ENCODE data around the gene SERINC4.

SERINC4 gene

DNA sequence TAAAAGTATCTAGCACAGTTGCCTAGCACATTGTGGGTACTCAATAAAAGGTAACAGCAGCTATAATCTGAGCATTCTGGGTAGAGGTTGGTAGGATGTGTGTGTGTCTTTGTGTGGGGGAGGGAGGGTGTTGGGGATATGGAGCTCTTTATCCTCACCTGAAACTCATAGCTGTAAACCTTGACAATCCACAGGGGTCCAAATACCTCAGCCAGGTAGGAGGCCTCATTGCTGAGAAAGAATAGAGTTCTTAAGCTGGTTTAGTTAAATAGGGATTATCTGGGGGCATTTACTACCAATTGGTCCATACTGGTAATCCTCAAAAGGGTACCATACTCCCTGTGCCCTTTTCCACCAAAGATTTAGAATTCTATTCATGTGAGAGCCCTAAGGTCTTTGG, 4.0 kb downstream of the SERINC4 start:
- DNase-seq = no peak

DNA sequence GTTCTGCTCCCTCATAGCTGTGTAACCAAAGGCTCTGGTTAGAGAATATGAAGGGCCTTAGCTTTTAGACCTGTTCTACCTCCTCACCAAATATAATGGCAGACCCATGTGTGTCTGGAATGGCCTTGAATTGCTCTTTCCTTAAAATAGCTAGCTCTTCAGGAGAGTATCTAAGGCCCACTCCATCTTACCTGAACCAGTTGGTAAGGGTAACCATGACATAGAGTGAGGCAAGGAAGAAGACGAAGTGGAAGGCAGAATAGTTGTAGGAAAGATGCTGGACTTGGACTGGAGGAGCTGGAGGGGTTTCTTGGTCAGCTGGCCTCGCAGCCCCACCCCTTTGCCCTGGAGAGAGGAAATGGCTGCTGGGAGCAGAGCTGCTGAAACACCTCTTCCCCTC, 4.8 kb downstream of the SERINC4 start:
- DNase-seq = no peak

DNA sequence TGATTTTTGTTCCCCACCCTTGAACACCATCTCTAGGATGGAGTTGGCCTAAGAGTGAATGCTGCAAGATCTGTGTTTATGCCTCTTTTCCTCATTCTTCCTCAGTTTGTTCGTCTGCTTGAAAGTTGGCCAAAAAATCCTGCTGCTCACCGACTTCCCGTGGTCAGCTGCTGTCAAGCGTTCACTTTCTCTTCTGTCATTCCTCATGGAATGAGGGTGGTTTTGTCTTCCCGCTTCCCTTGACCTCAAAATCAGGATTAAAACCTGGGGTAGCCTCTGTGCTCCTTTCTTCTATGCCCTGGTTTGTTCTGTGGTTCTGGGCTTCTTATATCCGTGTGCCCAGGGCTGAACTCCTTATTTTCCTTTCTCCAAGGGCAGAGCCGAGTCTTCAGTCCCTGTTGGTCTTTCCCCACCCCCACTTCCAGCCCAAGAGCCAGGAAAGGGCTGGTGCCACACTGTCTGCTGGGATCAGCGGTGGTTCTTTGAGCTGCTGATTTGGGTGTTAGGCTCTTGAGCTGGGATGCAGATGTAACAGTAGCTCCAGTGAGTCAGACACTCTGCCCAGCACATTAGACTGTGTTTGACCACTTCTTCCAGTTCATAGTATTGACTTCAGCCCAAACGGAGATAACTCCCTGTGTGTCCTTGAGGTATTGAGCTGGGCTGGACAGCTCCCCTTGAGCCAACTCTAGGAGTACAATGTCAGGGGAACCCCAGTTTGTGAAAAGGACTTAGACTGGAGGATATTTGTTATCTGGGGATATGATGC, 5.6 kb downstream of the SERINC4 start:
- DNase-seq = no peak

DNA sequence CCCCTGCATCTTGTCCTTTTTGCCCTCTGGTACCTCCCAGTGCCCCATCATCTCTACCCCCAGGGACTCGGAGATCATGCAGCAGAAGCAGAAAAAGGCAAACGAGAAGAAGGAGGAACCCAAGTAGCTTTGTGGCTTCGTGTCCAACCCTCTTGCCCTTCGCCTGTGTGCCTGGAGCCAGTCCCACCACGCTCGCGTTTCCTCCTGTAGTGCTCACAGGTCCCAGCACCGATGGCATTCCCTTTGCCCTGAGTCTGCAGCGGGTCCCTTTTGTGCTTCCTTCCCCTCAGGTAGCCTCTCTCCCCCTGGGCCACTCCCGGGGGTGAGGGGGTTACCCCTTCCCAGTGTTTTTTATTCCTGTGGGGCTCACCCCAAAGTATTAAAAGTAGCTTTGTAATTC, 6.4 kb downstream of the SERINC4 start:
- no peak for DNase-seq

DNA sequence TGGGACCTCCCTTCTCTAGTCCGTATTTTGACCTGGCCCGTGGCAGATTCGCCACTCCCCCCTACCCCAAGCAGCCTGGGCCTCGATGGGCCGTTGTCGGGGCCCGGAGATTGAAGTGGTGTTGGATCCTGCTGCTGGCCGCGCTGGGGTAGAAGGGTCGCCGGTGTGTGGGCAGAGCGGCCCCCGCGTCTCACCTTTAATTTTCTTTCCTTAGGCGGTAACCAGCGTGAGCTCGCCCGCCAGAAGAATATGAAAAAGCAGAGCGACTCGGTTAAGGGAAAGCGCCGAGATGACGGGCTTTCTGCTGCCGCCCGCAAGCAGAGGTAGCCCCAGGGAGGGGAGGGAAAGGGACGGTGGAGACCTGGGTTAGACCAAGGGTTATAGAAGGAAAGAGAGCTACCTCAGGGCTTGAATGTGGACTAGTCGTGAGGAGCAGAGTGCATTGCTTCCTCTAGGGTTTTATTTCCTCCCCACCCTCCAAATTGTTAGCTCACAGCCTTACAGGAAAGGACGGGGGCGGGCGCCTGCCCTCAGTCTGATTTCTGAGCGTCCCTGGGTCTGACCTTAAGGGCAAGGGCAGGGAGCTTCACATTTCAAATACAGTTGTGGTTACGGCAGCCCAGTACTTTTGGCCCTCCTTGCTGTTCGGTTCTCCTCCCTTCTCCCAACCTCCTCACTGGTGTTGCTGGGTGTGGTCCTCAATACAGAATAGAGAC, 7.1 kb downstream of the SERINC4 start:
- DNase-seq = peak; percentile 26

DNA sequence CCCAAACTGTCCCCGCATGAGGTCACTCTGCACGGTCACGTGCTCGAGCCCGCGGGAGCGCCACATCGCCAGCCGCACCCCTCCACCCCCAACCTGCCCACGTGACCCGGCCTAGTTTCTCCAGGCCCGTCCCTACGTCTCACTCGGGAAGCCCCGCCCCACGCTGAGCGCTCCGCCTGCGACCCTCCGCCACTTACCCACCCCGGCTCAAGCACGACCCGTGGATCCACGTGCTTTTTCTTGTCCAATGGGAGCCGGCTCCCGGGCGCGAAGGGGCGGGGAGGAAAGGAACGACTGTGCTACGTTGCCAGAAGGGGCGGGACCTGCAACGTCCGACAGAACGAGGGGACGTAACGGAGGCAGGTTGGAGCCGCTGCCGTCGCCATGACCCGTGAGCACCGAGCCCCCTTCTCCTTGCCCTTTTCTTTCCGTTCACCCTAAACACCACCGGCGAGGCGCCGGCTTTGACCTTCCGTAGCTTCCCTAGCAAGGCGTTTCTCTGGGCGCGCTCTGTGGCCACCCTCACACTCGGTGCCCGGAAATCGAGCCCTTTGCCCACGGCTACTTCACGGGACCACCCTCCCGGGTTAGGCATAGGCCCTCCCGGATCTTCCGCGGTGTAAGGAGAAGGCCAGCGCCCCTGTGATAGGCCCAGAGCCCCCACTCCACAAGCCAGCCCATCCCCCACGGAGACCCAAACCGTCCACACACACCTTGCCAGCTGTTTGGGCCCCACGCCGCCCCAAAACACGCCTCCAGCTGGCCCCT, 7.8 kb downstream of the SERINC4 start, which contains the start of gene SERF2:
Gene SERF2, plus strand, starts transcription at position 328 of the 768 bp plus-strand sequence. Its CDS starts 57 bp downstream, at position 385.
- peak; percentile 99 for DNase-seq

DNA sequence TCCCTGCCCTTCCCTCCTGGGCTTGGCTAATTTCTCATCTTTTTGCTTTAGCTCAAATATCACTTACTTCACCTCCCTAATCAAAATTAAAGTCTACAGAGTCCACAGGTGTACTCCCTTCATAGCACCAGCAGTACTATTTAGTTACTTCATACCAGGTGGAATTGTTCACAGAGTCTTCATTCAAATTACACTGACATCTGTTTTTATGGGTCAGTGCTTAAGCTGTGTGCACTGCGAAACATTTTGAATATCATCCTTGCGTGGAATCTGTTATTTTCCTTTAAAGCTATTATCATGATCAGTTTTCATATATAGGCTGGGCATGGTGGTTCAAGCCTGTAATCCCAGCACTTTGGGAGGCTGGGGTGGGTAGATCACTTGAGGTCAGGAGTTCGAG, 10.6 kb downstream of the SERINC4 start:
- no peak for DNase-seq

DNA sequence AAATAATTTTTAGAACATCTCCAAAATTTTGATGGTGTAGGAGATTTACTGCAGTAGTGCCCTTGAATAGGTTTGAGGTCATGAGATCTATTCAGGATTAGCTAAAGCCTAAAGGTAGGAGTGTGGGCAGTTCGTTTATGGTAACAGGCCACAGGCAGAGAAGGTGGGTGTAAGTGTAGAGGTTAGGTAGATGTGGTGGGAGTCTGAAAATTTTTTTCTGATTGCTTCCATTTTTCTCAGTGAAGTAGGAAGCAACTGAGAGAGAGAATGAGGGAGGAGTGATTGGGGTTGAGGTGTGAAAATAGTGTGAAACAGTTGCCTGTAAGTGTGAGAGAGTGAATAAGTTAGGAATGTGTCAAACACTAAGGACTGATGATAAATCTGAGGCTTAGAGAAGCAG, 21.0 kb downstream of the SERINC4 start:
- DNase-seq = no peak

DNA sequence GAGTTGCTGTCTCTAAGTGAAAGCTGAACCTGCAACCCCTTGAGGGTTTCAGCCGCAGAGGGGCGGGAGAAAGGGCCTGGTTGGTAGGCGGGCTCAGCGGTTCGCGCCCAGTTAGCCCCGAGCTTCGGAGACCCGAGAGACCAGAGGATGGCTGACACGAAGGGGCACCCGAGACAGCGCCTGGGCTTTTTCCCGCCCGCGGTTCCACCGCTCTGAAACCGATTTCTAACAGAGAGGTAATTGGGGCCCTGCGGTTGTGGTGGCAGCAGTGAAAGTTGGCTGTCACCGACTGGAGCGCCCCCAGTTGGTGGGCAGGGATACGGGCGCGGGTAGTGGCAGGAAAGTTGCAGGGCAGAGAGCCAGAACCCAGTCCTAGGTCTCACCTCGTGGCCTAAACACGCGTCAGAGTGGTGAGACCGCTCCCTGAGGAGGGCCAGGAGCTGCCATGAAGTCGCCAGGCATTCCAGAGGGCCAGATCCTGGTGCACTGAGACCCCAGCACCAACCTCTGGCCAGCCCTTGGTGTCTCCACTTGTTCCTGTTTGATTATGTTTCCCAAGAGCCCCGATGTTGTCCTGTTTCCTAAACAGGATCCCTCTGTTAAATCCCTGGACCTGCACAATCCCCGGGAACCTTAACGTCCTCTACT, 22.6 kb downstream of the SERINC4 start:
- peak; percentile 74 for DNase-seq

DNA sequence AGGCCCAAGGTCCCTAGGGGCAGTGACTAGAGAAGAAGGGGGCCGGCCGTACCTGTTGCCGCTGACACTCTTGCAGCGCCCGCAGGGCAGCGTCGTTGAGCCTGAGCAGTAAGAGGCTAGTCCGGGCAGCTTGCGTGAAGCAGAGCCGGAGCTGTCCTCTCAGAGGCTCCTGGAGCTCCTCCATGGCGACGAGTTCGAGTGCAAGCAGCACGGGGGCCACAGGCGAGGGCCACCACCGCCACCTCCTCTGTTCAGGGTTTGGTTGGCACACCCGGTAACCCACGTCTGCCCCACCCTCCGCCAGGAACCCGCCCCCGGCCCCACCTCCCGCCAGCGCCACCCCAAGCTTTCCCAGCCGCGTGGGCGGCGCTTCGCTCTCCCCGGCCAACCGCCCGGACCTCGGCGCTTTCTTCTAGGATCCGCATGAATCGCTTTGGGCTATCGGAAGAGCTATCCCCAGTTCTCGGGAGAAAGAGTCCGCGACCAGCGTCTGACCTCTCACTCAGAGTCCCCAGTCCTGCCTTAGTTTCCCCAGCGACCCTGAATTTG, 23.2 kb downstream of the SERINC4 start, which contains the start of gene ELL3:
Gene ELL3, minus strand, starts transcription at position 249 of the 549 bp plus-strand sequence. Its CDS starts 65 bp downstream, at position 184.
- DNase-seq = peak; percentile 69

DNA sequence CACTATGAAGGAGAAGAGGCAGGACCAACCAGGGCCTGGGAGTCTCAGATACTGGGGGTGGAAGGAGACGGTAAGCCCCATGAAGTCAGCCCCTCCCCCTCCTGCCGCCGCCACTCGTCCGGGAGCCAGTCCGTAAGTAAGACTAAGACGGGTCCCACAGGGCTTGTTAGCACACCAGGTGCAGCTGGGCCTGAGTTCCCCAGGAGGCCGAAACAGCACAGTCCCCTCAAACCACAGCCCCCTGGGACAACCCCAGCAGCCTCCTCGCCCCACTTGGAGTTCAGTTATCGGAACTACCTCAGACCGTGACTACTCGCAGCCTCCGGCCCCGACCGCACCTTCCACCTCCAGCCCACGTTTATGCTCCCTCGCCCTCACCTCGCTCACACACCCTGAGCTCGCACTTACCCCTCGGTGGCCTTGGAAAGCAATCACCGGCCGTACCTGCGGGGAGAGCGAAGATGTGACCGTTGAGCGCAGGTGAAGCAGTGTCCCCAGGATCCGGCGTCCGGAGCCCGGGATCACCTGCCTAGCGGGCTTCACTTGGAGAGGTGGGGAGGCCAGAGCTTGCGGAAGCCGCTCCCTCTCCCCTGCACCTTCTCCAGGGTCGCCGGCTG, 23.8 kb downstream of the SERINC4 start:
- DNase-seq = no peak

DNA sequence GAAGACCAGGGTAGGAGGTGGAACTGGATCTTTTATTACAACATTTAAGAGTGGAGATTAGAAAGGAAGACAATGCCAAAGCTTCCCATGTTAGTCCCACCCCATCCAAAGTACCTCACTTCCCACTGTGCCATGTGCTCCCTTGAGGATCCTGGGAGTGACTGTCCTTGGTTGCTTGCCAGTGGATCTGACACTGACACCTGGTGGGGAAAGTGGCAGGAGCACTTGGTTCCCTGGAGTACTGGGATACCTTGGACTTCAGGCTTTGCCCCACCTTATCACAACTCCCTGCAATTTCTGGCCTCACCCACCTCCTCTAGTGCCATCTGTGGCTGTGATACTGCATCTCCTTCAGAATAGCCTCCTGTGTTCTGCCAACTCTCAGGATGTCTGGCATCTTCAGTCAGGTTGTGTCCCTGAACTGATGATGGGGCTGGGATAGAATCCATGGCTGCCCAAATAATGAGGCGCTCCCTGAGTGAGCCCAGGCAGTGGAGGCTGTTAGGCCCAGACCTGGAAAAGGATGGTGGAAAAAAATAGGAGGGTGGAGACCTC, 24.5 kb downstream of the SERINC4 start:
- peak; percentile 48 for DNase-seq

DNA sequence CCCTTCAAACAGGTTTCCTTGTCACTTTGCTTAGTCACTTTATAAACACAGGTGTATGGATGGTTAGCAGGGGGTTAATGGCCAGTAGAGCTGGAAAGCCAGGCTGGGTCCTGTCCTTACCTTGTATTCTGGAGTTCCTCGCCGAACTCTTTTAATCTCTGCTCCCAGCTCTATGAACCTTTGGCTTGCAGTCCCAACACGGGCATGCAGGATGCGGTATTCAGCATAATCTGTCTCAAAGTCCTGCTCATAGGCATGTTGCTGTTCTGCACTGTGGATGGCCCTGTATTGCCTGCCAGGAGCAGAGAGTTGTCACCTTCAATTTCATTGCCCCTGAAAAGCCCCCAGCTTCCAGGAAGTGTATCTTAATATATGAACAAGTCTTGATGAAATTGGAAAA, 26.0 kb downstream of the SERINC4 start:
- no peak for DNase-seq

DNA sequence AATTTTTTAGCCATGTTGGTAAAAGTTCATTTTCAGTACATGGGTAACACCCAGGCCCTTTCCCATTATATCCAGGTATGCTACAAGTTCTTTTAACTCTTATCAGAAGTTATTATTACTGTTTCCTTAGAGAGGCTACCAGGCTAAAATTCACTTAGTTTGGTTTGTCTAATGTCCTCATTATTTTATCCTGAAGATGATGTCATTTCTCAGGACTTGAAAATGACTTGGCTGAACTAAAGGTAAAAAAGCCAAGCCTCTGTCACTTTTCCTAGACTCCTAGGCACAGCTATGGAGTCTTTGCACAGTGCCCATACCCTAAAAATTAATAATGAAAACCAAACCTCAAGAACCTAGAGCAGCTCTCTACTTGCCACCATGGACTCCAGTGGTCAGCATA, 27.4 kb downstream of the SERINC4 start:
- DNase-seq = no peak

DNA sequence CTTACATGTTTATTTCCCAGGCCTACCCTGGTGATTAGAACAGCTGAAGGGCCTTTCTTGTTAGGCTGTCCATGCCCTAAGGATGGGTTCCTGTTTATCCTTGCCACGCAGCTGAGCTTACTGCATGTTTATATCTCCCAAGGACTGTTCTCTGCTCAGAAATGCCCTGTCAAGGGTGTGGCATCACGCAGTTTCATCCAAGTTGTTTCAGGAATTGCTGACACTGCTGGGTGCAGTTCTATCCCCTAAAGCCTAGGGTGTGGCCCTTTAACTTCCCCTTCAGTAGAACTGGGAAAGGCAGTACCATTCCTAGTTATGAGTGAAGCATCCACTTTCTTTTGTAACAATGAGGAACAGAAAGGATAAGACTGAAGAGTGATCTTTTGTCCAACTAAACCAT, 28.2 kb downstream of the SERINC4 start:
- no peak for DNase-seq

DNA sequence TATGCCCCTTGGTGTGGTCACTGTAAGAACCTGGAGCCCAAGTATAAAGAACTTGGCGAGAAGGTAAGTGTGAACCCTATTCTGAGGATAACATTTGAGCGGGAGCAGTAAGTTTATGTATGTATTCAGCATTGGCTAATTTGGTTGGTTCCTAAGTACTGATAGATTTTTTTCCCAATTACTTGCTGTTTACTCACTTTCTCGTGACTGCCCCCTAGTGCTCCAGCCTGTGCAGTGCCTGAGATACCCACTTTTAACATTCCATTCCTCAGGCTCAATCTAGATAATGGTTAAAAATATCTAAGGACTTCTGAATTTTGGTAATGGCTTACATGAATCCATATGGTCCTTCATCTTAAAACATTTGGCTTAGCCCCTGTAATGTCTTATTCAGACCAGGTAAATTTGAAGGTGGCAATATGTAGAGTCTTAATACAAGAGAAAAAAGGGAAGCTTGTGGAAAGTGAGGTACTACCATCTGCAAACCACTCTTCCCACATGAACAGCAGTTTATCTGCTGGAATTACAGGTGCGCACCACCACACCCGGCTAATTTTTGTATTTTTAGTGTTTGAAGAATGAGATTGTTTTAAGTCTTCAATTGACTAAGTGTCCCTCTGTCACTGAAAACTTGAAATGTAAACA, 30.3 kb downstream of the SERINC4 start:
- DNase-seq = peak; percentile 65

DNA sequence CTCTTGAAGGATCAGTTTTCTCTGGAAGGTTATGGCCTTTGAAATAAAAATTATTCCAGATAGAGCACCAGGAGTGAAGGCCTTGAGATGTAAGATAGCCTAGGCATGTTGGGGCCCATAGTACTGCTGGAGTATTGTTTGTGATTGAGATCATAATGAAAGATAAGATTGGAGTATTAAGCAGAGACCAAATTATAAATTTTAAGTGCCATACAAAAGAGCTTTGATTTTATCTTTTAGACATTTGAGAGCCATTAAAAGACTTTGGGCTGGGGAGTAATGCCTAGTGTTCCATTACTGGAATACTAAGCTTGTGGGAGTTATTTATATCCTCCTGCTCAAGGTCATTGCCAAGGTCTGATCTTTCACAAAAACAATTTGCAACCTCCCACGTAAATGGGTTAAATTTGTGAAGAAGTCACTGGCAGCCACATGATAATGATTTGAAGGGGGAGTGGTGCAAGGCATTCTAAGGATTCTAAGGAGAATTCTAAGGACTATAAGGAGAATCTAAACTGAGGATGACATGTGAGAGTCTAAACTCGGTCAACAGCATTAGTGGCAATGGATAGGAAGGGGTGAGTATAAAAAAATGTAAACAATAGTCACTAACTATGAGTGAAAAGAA, 36.1 kb downstream of the SERINC4 start:
- DNase-seq = no peak

DNA sequence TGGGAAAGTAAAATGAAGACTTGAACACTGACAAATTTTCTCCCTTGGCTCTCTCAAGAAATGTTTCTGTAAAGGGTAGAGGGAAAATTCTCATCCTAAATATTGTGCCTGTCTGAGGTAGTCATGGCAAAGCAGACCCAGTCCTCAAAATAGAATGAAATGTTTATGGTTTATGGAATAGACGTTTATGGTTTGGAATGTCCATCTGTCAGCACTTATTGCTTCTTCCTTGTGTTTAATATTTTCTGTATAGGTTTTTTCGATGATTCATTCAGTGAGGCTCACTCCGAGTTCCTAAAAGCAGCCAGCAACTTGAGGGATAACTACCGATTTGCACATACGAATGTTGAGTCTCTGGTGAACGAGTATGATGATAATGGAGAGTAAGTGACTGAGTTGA, 37.2 kb downstream of the SERINC4 start:
- peak; percentile 65 for DNase-seq

DNA sequence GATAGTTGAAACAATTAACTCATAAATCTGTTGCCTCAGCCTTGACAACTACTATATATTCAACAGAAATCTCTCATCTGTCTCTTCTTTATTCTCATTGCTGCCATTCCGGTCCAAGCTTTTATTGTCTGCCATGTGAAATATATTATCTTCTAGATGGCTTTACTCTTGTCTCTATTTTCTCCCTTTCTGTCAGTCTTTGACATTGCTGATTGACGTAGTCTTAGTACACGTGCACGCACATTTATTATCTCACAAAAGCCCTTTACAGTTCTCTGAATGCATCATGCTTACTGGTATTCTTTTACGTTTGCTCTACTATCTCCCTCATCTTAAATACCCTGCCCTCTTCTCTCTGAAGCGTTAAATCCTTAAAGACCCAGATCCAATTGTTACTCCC, 48.1 kb downstream of the SERINC4 start:
- DNase-seq = no peak

DNA sequence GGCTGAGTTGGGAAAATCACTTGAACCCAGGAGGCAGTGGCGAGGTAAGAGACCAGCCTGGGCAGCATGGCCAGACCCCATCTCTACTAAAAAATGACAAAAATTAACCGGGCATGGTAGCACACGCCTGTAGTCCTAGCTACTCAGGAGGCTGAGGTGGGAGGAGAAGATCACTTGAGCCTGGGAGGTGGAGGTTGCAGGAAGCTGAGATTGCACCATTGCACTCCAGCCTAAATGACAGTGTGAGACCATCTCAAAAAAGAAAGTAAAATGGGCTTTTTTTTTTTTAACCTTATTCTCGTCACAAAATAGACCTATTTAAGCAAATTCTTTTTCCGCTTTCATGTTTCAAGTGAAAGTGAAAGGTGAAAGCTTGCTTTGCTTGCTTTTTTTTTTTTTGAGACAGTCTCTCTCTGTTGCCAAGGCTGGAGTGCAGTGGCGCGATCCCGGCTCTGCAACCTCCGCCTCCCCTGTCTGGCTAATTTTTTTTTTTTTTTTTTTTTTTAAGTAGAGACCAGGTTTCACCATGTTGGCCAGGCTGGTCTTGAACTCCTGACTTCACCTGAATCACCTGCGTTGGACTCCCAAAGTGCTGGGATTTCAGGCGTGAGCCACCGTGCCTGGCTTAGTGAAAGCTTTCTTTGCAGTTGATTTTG, 50.2 kb downstream of the SERINC4 start:
- DNase-seq = no peak

Data from HCEC 1CT (cell line).